Uterus (tissue), 2 donors: ENCODE data around the gene CDH4.

Experiments used
- CTCF ChIP-seq, 4 experiments: fragments of 200-600 bp in 2 of 4; fragments of 450-650 bp in 2 of 4; sonication (generic) in 2 of 4; IDR thresholded peaks; one replicate each; pipeline ENCODE4 v1.5.1; 2016 to 2019; ENCODE audit warnings: antibody characterized with exemption in 4 of 4, mild to moderate bottlenecking in 2 of 4, moderate library complexity in 1 of 4
- POLR2A ChIP-seq, 2 donors: fragments of 450-650 bp; IDR thresholded peaks; one replicate each; pipeline ENCODE4 v1.6.1; 2016; ENCODE audit warnings: antibody characterized with exemption in 2 of 2, mild to moderate bottlenecking in 1 of 2, moderate library complexity in 1 of 2

DNA sequence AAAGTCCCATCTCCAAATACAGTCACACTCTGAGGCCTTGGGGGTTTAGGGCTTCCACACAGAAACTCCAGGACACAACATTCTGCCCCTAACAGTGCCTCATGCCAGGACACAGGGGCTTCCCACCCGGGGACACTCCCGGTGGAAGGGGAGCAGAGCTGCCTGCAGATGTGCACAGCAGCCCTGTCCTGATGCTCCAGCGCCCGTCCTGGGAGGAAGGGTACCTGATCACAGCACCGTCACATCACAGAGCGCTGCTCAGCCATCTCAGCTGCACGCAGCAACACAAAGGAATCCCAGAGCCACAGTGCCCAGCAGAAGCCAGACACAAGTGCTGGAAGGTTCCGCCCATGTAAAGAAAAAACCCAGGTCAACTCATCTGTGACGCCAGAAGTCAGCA is 657.0 kb downstream of the CDH4 start:
- TF ChIP-seq CTCF (IDR thresholded peaks at IDR 0.05): no peak
- no peak for TF ChIP-seq POLR2A (IDR thresholded peaks at IDR 0.05)
